Thyroid gland (tissue), 4 donors: ENCODE results near the gene CELF4.

Experiments used
- POLR2A ChIP-seq, 2 donors: fragments of 450-650 bp; IDR thresholded peaks; one replicate each; pipeline ENCODE4 v1.6.1; 2017; ENCODE audit warnings: antibody characterized with exemption in 2 of 2, mild to moderate bottlenecking in 2 of 2, moderate library complexity in 1 of 2
- TF ChIP-seq, protein P1 (sequence below), 6 experiments: fragments of 200-600 bp in 3 of 6; fragments of 450-650 bp in 3 of 6; sonication (generic) in 3 of 6; IDR thresholded peaks; one replicate each; pipeline ENCODE4 v1.5.1; 2016 to 2019; ENCODE audit warnings: antibody characterized with exemption in 6 of 6, mild to moderate bottlenecking in 2 of 6, inconsistent platforms in 1 of 6, moderate library complexity in 1 of 6

DNA sequence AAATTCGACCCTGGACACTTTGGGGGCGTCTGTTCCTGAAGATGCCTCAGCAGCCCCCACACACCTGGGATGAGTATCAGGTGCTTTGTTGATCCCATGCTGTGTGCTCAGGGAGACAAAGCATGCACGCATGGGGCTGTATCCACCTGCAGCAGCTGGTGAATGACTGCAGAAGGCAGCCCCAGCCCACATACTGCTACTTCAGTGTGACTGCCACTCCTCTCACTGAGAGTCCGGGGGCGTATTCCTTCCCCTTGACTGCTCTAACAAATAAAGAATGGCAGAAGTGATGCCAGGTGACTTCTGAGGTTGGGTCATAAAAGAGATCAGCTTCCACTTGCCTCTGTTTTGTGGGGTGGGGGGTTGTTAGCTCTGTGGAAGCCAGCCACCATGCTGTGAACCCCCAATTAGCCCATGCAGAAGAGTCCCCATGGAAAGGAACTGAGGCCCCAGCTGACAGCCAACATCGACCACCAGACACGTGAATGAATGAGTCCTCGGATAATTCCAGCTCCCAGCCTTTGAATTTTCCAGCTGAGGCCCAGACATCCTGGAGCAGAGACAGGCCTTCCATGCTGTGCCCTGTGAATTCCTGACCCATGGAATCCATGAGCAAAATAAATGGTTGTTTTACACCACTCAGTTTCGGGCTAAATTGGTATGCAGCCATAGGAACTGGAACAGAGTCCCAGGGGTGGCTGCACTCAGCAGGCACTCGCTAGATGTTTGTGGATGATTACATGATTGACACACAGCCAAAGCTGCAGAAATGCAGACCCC lies 289.3 kb downstream of the CELF4 start:
- TF ChIP-seq, protein P1, sequence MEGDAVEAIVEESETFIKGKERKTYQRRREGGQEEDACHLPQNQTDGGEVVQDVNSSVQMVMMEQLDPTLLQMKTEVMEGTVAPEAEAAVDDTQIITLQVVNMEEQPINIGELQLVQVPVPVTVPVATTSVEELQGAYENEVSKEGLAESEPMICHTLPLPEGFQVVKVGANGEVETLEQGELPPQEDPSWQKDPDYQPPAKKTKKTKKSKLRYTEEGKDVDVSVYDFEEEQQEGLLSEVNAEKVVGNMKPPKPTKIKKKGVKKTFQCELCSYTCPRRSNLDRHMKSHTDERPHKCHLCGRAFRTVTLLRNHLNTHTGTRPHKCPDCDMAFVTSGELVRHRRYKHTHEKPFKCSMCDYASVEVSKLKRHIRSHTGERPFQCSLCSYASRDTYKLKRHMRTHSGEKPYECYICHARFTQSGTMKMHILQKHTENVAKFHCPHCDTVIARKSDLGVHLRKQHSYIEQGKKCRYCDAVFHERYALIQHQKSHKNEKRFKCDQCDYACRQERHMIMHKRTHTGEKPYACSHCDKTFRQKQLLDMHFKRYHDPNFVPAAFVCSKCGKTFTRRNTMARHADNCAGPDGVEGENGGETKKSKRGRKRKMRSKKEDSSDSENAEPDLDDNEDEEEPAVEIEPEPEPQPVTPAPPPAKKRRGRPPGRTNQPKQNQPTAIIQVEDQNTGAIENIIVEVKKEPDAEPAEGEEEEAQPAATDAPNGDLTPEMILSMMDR (IDR thresholded peaks at IDR 0.05), result no peak
- no peak for TF ChIP-seq POLR2A (IDR thresholded peaks at IDR 0.05)
